ENCODE data around the gene SOX18.
"Not testable (repeated sequence)": the region's sequence is repeated elsewhere in the genome, so short reads cannot be mapped to it uniquely, and the experiment has no call there.

The SOX18 gene

GRCh38 chr20:64015635-64016034 lies 33.8 kb downstream of the SOX18 start:
- no peak for DNase-seq

- DNase-seq = not testable (repeated sequence)
Observed at GRCh38 chr20:64012385-64013154, 36.9 kb downstream of the SOX18 start.

- DNase-seq = no peak
Observed at GRCh38 chr20:64011366-64011779, 38.1 kb downstream of the SOX18 start.

- DNase-seq = no peak
Observed at GRCh38 chr20:64010711-64011237, 38.7 kb downstream of the SOX18 start.

- DNase-seq = no peak
Observed at GRCh38 chr20:64009811-64010387, 39.5 kb downstream of the SOX18 start.

- no peak for DNase-seq
Observed at GRCh38 chr20:64006902-64007301, 42.5 kb downstream of the SOX18 start.

- no peak for DNase-seq
Observed at GRCh38 chr20:64006490-64006889, 42.9 kb downstream of the SOX18 start.

- no peak for DNase-seq
Observed at GRCh38 chr20:64005394-64005793, 44.0 kb downstream of the SOX18 start.

- DNase-seq = no peak
Observed at GRCh38 chr20:64003960-64004725, 45.3 kb downstream of the SOX18 start.

- no peak for DNase-seq
Observed at GRCh38 chr20:64001607-64002011, 47.8 kb downstream of the SOX18 start.

GRCh38 chr20:64000906-64001305 lies 48.5 kb downstream of the SOX18 start:
- DNase-seq = no peak

All from EL (cell line).